ENCODE results near the gene ZNF774. TPM values are rescaled to one million over a fixed set of nuclear protein-coding genes. Genes with fewer than 3 reads are reported as not detected.

The ZNF774 gene
- total RNA-seq, 2 experiments from 2014 or later, result 1.2 to 1.4 TPM

GRCh38 chr15:90320062-90320884, 31.8 kb upstream of the ZNF774 start:
- H3K27ac Mint-ChIP-seq, result no peak overlapping the region
- no peaks in the 10 kb centered on the region for H3K36me3 Mint-ChIP-seq (ENCODE audit: low read depth)

GRCh38 chr15:90320885-90321278, 31.2 kb upstream of the ZNF774 start:
- intact Hi-C loops (cut with micrococcal nuclease), result loop anchor here (1.0 kb wide), 1 partner anchor 161 kb away; no protein-coding TSS in a partner anchor

More at GRCh38 chr15:90320062-90320884, 31.8 kb upstream of the ZNF774 start:
- no peaks in the 10 kb centered on the region for H3K27me3 Mint-ChIP-seq
- peak; percentile 97 for TF ChIP-seq CTCF (IDR thresholded peaks at IDR 0.05)
- H3K9me3 Mint-ChIP-seq, result no peaks in the 10 kb centered on the region
- intact Hi-C loops (cut with micrococcal nuclease), result loop anchor here (1.0 kb wide), 1 partner anchor 162 kb away; no protein-coding TSS in a partner anchor
- ATAC-seq (peak; percentile 99), DNase-seq (peak; percentile 77)
- CTCF ChIA-PET, result interaction anchor here (0.6 to 6.0 kb wide), 100 partner anchors 9 to 612 kb away, joined by 3 to 90 read pairs (median 4); partner anchors contain the start of genes CIB1, FES, GDPGP1 and HDDC3
- H3K4me1 Mint-ChIP-seq (ENCODE audit: low read depth), result peaks cover 2% of the 10 kb centered on the region
- H3K4me3 Mint-ChIP-seq, result no peak overlapping the region
- POLR2A ChIA-PET, result interaction anchor here (0.6 to 1.3 kb wide), 4 partner anchors 150 to 565 kb away, joined by 3 read pairs; no protein-coding TSS in a partner anchor

GRCh38 chr15:90322538-90322937, 29.5 kb upstream of the ZNF774 start:
- Mint-ChIP-seq H3K27me3 (no peaks in the 10 kb centered on the region), H3K27ac (no peak overlapping the region), H3K9me3 (no peaks in the 10 kb centered on the region), H3K4me3 (no peak overlapping the region), H3K4me1 (ENCODE audit: low read depth) (peaks cover 2% of the 10 kb centered on the region), H3K36me3 (ENCODE audit: low read depth) (no peaks in the 10 kb centered on the region)
- DNase-seq (no peak), ATAC-seq (no peak)
- intact Hi-C loops (cut with micrococcal nuclease), result no loop called here
- TF ChIP-seq CTCF (IDR thresholded peaks at IDR 0.05), result no peak
- ChIA-PET CTCF (interaction anchor here (5.6 to 6.0 kb wide), 2 partner anchors 18 to 159 kb away, joined by 86 to 90 read pairs; no protein-coding TSS in a partner anchor), POLR2A (no interaction called here)

More at GRCh38 chr15:90320885-90321278, 31.2 kb upstream of the ZNF774 start:
- H3K4me3 Mint-ChIP-seq, result no peak overlapping the region
- no peak for TF ChIP-seq CTCF (IDR thresholded peaks at IDR 0.05)
- H3K36me3 Mint-ChIP-seq (ENCODE audit: low read depth), result no peaks in the 10 kb centered on the region
- H3K27me3 Mint-ChIP-seq, result no peaks in the 10 kb centered on the region
- H3K27ac Mint-ChIP-seq, result no peak overlapping the region
- ATAC-seq (no peak), DNase-seq (no peak)
- ChIA-PET POLR2A (interaction anchor here (1.2 kb wide), 1 partner anchor 150 kb away, joined by 3 read pairs; no protein-coding TSS in a partner anchor), CTCF (interaction anchor here (0.7 to 6.0 kb wide), 54 partner anchors 8 to 565 kb away, joined by 3 to 90 read pairs (median 7); partner anchors contain the start of genes CIB1, FES, GDPGP1 and TTLL13)
- H3K9me3 Mint-ChIP-seq, result no peaks in the 10 kb centered on the region
- peaks cover 2% of the 10 kb centered on the region for H3K4me1 Mint-ChIP-seq (ENCODE audit: low read depth)

- H3K27ac Mint-ChIP-seq, result no peak overlapping the region
- H3K9me3 Mint-ChIP-seq, result no peaks in the 10 kb centered on the region
- ATAC-seq (no peak), DNase-seq (no peak)
- H3K4me1 Mint-ChIP-seq (ENCODE audit: low read depth), result no peaks in the 10 kb centered on the region
- intact Hi-C loops (cut with micrococcal nuclease), result no loop called here
- H3K36me3 Mint-ChIP-seq (ENCODE audit: low read depth), result no peaks in the 10 kb centered on the region
- no peak overlapping the region for H3K4me3 Mint-ChIP-seq
- TF ChIP-seq CTCF (IDR thresholded peaks at IDR 0.05), result no peak
- H3K27me3 Mint-ChIP-seq, result no peaks in the 10 kb centered on the region
- ChIA-PET CTCF (interaction anchor here (1.9 to 2.1 kb wide), 2 partner anchors 33 to 157 kb away, joined by 6 to 10 read pairs; no protein-coding TSS in a partner anchor), POLR2A (no interaction called here)
Observed at GRCh38 chr15:90325726-90326125, 26.4 kb upstream of the ZNF774 start.

- no peaks in the 10 kb centered on the region for H3K27me3 Mint-ChIP-seq
- ATAC-seq (no peak), DNase-seq (no peak)
- H3K9me3 Mint-ChIP-seq, result no peaks in the 10 kb centered on the region
- H3K27ac Mint-ChIP-seq, result no peak overlapping the region
- H3K4me1 Mint-ChIP-seq (ENCODE audit: low read depth), result no peaks in the 10 kb centered on the region
- POLR2A ChIA-PET, result no interaction called here
- TF ChIP-seq CTCF (IDR thresholded peaks at IDR 0.05), result no peak
- H3K36me3 Mint-ChIP-seq (ENCODE audit: low read depth), result no peaks in the 10 kb centered on the region
- no peak overlapping the region for H3K4me3 Mint-ChIP-seq
- CTCF ChIA-PET, result interaction anchor here (1.9 kb wide), 1 partner anchor 33 kb away, joined by 6 read pairs; no protein-coding TSS in a partner anchor
- intact Hi-C loops (cut with micrococcal nuclease), result no loop called here
Observed at GRCh38 chr15:90326441-90326840, 25.6 kb upstream of the ZNF774 start.
